ENCODE results near the gene KLHDC8B. TPM values are rescaled to one million over a fixed set of nuclear protein-coding genes. Genes with fewer than 3 reads are reported as not detected.

KLHDC8B gene
- total and polyA plus RNA-seq, 2 donors (not counting 3 experiments of a cell fraction or from before 2014, with no cell fraction given) = 36.0 to 77.8 TPM

DNA sequence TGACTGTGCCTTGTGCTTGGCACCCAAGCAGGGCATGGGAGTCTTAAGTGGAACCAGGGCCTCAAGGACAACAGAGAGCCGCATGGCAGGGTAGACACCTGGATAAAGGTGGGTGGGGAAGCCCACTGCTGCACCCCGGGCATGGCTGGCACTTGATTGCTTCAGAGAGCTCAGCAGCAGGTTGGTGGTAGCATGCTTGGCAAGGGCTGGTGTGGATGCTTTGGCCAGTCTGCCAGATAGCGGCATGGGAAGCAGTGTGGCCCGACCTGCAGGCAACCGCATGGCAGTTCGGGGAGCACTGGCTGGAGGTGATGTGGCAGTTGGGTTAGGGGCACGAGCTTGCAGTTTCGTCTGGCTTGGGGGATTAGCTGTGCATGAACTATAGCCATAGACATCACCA, 7.8 kb upstream of the KLHDC8B start:
- DNase-seq (ENCODE audit: low read depth, low spot score) = no peak
- H4K20me1 ChIP-seq (replicated peaks; ENCODE audit: control insufficient read depth, extremely low read depth, insufficient read depth, low read length) = no peaks in the 10 kb centered on the region
- peaks cover 22% of the 10 kb centered on the region for H3K79me2 ChIP-seq (ENCODE audit: control insufficient read depth, insufficient read depth, low read length)
- POLR2A ChIA-PET = no interaction called here
- H3K9me1 ChIP-seq (replicated peaks; ENCODE audit: control insufficient read depth, extremely low read depth, insufficient read depth, low read length) = no peaks in the 10 kb centered on the region
- CTCF ChIA-PET = interaction anchor here (2.5 kb wide), 1 partner anchor 286 kb away, joined by 7 read pairs; no protein-coding TSS in a partner anchor
- intact Hi-C loops (cut with micrococcal nuclease) = no loop called here
- H3K36me3 ChIP-seq (ENCODE audit: control insufficient read depth in 2 of 2, extremely low read depth in 1 of 2, insufficient read depth in 2 of 2, low read length in 2 of 2) = peaks cover 2 to 16% of the 10 kb centered on the region in 2 experiments
- H3K9me3 ChIP-seq (replicated peaks; ENCODE audit: control insufficient read depth, insufficient read depth, low read length) = no peaks in the 10 kb centered on the region
- BruUV-seq (replicated peaks) = no TSS peak
- H3K4me3 ChIP-seq (replicated peaks in 1 of 3; ENCODE audit: insufficient read depth in 1 of 3, low read depth in 1 of 3, low read length in 3 of 3) = no peak overlapping the region
- no peaks in the 10 kb centered on the region for H3K27me3 ChIP-seq (ENCODE audit: control insufficient read depth in 2 of 2, insufficient read depth in 2 of 2, low read length in 2 of 2)
- no peak overlapping the region for H3K9ac ChIP-seq (replicated peaks; ENCODE audit: extremely low read depth, insufficient read depth, low read length)
- no peak overlapping the region for H3K4me2 ChIP-seq (ENCODE audit: insufficient read depth, low read length)
- peaks cover 15% of the 10 kb centered on the region for H3K4me1 ChIP-seq (ENCODE audit: control insufficient read depth, extremely low read depth, insufficient read depth, low read length)
- TF ChIP-seq GATA2 (IDR thresholded peaks at IDR 0.05; ENCODE audit: insufficient read depth, insufficient read length, low read depth, low read length) (no peak), FOS (IDR thresholded peaks at IDR 0.05; ENCODE audit: borderline replicate concordance, insufficient read depth, low read length) (no peak), MYC (IDR thresholded peaks at IDR 0.05; ENCODE audit: low read depth, low read length) (no peak), POLR2AphosphoS5 (IDR thresholded peaks at IDR 0.05; ENCODE audit: insufficient read depth, low read depth, low read length) (no peak), POLR2A (IDR thresholded peaks at IDR 0.05; ENCODE audit: low read depth, low read length) (no peak), JUN (IDR thresholded peaks at IDR 0.05; ENCODE audit: borderline replicate concordance, insufficient read depth, insufficient read length, low read depth) (no peak), EZH2 (IDR thresholded peaks at IDR 0.05; ENCODE audit: borderline replicate concordance, low read depth, low read length, severe bottlenecking) (no peak)
- TF ChIP-seq, protein P1, sequence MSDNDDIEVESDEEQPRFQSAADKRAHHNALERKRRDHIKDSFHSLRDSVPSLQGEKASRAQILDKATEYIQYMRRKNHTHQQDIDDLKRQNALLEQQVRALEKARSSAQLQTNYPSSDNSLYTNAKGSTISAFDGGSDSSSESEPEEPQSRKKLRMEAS (IDR thresholded peaks at IDR 0.05; ENCODE audit: insufficient read depth, insufficient read length) = no peak
- TF ChIP-seq, protein P2, sequence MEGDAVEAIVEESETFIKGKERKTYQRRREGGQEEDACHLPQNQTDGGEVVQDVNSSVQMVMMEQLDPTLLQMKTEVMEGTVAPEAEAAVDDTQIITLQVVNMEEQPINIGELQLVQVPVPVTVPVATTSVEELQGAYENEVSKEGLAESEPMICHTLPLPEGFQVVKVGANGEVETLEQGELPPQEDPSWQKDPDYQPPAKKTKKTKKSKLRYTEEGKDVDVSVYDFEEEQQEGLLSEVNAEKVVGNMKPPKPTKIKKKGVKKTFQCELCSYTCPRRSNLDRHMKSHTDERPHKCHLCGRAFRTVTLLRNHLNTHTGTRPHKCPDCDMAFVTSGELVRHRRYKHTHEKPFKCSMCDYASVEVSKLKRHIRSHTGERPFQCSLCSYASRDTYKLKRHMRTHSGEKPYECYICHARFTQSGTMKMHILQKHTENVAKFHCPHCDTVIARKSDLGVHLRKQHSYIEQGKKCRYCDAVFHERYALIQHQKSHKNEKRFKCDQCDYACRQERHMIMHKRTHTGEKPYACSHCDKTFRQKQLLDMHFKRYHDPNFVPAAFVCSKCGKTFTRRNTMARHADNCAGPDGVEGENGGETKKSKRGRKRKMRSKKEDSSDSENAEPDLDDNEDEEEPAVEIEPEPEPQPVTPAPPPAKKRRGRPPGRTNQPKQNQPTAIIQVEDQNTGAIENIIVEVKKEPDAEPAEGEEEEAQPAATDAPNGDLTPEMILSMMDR (IDR thresholded peaks at IDR 0.05; ENCODE audit: extremely low read depth in 1 of 2, insufficient read depth in 1 of 2, low read depth in 1 of 2, low read length in 2 of 2) = no peak
- dilution Hi-C loops (cut with MboI; ENCODE audit: extremely low pct_ligation_motif_present, low sequenced_read_pairs) = no loop called here
- no peak overlapping the region for H2AFZ ChIP-seq (ENCODE audit: low read depth, low read length)
- no peak for FAIRE-seq
- H3K27ac ChIP-seq (ENCODE audit: insufficient read depth, low read depth, low read length) = no peak overlapping the region

Data from endothelial cell of umbilical vein (primary cell).